Activated CD8-positive, alpha-beta T cell treated with anti-CD3 and anti-CD28 coated beads for 36 hours (primary cell): ENCODE results near the gene RASL12. TPM values are rescaled to one million over a fixed set of nuclear protein-coding genes. Genes with fewer than 3 reads are reported as not detected.
"Not testable (repeated sequence)": the region's sequence is repeated elsewhere in the genome, so short reads cannot be mapped to it uniquely, and the experiment has no call there.

Experiments
- ATAC-seq: fragments of 200-7000 bp; cut with Tn5 transposase; one replicate; pipeline ENCODE4 v1.10.0; 2021; ENCODE audit warnings: mild to moderate bottlenecking, moderate library complexity
- CTCF ChIA-PET: fragments of 350-600 bp; sonication (Branson Sonifier 250); formaldehyde crosslinking; loops from one replicate; lab custom pipeline; 2021; ENCODE audit warnings: antibody characterized with exemption; lab: Charles Lee
- POLR2A ChIA-PET: fragments of 350-600 bp; sonication (Branson Sonifier 250); formaldehyde crosslinking; loops from one replicate; lab custom pipeline; 2021; ENCODE audit warnings: antibody characterized with exemption; lab: Charles Lee
- DNase-seq: peaks from one replicate; pipeline ENCODE4 v3.0.0-alpha.2; 2020
- H3K27ac Mint-ChIP-seq: one replicate; pipeline ENCODE4 v1.8.0; 2021; ENCODE audit warnings: mild to moderate bottlenecking, mixed read lengths
- H3K27me3 Mint-ChIP-seq: one replicate; pipeline ENCODE4 v1.8.0; 2021; ENCODE audit warnings: mixed read lengths
- H3K36me3 Mint-ChIP-seq: one replicate; pipeline ENCODE4 v1.8.0; 2021; ENCODE audit warnings: low read depth, mixed read lengths
- H3K4me1 Mint-ChIP-seq: one replicate; pipeline ENCODE4 v1.8.0; 2021; ENCODE audit warnings: low read depth, mixed read lengths
- H3K4me3 Mint-ChIP-seq: one replicate; pipeline ENCODE4 v1.8.0; 2021; ENCODE audit warnings: mild to moderate bottlenecking, moderate library complexity, mixed read lengths
- H3K9me3 Mint-ChIP-seq: one replicate; pipeline ENCODE4 v1.8.0; 2021; ENCODE audit warnings: mixed read lengths
- intact Hi-C: fragments of 100-400 bp; cut with micrococcal nuclease; formaldehyde crosslinking; loops from one replicate; pipeline ENCODE4 v1.10.0; 2022
- total RNA-seq, 2 experiments: library from RNA; stranded (reverse); gene quantifications; one replicate each; pipeline ENCODE4 v1.2.3, GENCODE V29; 2021
- TF ChIP-seq, protein P1 (sequence below): fragments of 200-600 bp; IDR thresholded peaks from one replicate; pipeline ENCODE4 v1.8.0; 2022; ENCODE audit warnings: antibody characterized with exemption, mild to moderate bottlenecking

Gene RASL12
- total RNA-seq, 2 experiments from 2014 or later: not detected

DNA sequence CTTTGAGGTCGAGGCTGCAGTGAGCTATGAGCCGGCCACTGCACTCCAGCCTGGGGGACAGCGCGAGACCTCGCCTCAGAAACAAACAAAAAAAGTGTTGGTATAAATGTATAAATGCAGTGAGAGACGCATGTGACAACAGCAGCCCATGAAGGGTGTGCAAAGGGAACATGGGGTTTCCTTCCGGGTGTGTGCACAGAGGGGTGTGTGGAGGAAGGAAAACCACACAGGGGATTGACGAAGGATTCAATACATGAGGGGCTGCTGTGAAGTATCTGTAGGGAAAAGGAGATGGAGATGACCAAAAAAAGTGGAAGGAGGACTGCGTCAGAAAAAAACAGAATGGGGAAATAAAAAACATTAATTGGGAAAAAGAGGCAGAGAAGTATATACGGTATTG lies 39.5 kb downstream of the RASL12 start:
- peak; percentile 10 for DNase-seq
- ATAC-seq: no peak
- Mint-ChIP-seq H3K9me3 (no peaks in the 10 kb centered on the region), H3K36me3 (peaks cover 29% of the 10 kb centered on the region), H3K4me3 (peak overlapping the region; percentile 85), H3K27me3 (peaks cover 3% of the 10 kb centered on the region), H3K4me1 (peaks cover 16% of the 10 kb centered on the region), H3K27ac (peak overlapping the region; percentile 75)
- CTCF ChIA-PET: no interaction called here
- TF ChIP-seq, protein P1, sequence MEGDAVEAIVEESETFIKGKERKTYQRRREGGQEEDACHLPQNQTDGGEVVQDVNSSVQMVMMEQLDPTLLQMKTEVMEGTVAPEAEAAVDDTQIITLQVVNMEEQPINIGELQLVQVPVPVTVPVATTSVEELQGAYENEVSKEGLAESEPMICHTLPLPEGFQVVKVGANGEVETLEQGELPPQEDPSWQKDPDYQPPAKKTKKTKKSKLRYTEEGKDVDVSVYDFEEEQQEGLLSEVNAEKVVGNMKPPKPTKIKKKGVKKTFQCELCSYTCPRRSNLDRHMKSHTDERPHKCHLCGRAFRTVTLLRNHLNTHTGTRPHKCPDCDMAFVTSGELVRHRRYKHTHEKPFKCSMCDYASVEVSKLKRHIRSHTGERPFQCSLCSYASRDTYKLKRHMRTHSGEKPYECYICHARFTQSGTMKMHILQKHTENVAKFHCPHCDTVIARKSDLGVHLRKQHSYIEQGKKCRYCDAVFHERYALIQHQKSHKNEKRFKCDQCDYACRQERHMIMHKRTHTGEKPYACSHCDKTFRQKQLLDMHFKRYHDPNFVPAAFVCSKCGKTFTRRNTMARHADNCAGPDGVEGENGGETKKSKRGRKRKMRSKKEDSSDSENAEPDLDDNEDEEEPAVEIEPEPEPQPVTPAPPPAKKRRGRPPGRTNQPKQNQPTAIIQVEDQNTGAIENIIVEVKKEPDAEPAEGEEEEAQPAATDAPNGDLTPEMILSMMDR: no peak
- intact Hi-C loops: no loop called here
- POLR2A ChIA-PET: no interaction called here

DNA sequence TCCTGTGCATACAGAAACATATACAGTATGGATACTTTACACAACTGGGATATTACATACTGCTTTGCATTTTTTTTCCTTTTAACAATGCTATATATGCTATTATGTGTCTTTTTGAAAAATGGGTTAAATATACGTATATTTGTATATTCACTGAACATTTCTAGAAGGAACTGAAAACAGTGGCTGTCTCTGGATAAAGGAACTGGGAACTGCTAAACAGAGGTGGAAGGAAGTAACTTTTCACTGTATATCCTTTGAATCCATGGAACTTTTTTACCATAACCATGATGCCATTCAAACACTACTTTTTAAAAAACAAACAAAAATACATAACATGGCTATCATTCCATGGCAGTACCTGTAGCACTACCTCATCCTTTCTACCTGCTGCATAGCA lies 40.2 kb downstream of the RASL12 start:
- peaks cover 3% of the 10 kb centered on the region for H3K27me3 Mint-ChIP-seq
- CTCF ChIA-PET: no interaction called here
- H3K9me3 Mint-ChIP-seq: no peaks in the 10 kb centered on the region
- TF ChIP-seq, protein P1: no peak
- no peak for DNase-seq
- H3K4me1 Mint-ChIP-seq: peaks cover 13% of the 10 kb centered on the region
- H3K27ac Mint-ChIP-seq: no peak overlapping the region
- H3K4me3 Mint-ChIP-seq: peak overlapping the region; percentile 85
- no peak for ATAC-seq
- peaks cover 31% of the 10 kb centered on the region for H3K36me3 Mint-ChIP-seq
- POLR2A ChIA-PET: no interaction called here
- intact Hi-C loops: no loop called here

DNA sequence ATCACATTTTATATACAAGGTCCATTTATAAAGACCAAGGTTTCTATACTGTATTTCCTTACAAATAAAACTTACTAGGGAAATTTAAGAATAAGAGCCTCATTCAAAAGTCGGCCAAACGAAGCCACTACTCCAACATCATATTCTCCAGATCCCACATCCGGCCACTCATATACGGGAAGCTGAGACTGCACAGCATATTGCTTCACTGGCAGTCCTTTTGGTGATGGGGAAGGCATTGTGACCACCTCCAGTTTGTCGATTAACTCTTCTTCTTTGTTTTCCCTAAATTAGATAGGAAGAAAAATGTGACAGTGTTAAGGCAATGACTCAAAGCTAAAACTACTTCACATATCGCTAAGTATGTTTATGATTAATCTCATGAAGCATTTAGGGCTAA lies 41.0 kb downstream of the RASL12 start:
- Mint-ChIP-seq H3K4me1 (peaks cover 13% of the 10 kb centered on the region), H3K27me3 (peaks cover 3% of the 10 kb centered on the region), H3K4me3 (no peak overlapping the region), H3K36me3 (peaks cover 31% of the 10 kb centered on the region), H3K27ac (no peak overlapping the region), H3K9me3 (no peaks in the 10 kb centered on the region)
- POLR2A ChIA-PET: no interaction called here
- DNase-seq (no peak), ATAC-seq (no peak)
- TF ChIP-seq, protein P1: no peak
- CTCF ChIA-PET: no interaction called here
- intact Hi-C loops: no loop called here

GRCh38 chr15:65021488-65021887 lies 46.3 kb downstream of the RASL12 start:
- ChIA-PET CTCF (no interaction called here), POLR2A (no interaction called here)
- H3K27me3 Mint-ChIP-seq: no peaks in the 10 kb centered on the region
- H3K9me3 Mint-ChIP-seq: no peaks in the 10 kb centered on the region
- TF ChIP-seq, protein P1: no peak
- ATAC-seq (no peak), DNase-seq (no peak)
- intact Hi-C loops: no loop called here
- peaks cover 46% of the 10 kb centered on the region for H3K36me3 Mint-ChIP-seq
- no peaks in the 10 kb centered on the region for H3K4me1 Mint-ChIP-seq
- no peak overlapping the region for H3K4me3 Mint-ChIP-seq
- H3K27ac Mint-ChIP-seq: no peak overlapping the region

DNA sequence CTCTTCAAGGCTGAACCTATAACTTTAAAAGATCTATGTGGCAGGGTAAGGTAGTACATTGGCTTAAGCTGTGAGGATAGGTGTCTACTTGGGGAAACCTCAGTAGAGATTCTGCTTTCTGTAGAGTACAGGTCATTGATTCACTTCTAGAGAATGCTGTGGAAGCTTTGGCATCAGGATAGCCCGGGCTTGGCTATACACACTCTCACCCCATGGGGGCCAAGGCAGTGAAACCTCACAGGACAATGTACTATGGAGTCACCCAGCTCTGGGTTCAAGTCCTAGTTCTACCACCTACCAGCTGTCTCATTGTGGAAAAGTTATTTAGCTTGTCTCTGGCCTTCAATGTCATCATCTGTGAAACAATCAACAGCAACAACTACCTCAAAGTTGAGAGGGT lies 47.4 kb downstream of the RASL12 start:
- H3K9me3 Mint-ChIP-seq: no peaks in the 10 kb centered on the region
- no peaks in the 10 kb centered on the region for H3K4me1 Mint-ChIP-seq
- CTCF ChIA-PET: interaction anchor here (0.9 to 1.5 kb wide), 2 partner anchors 26 to 61 kb away, joined by 3 to 4 read pairs; no protein-coding TSS in a partner anchor
- H3K4me3 Mint-ChIP-seq: no peak overlapping the region
- DNase-seq (no peak), ATAC-seq (no peak)
- intact Hi-C loops: no loop called here
- H3K36me3 Mint-ChIP-seq: peaks cover 44% of the 10 kb centered on the region
- POLR2A ChIA-PET: interaction anchor here (0.6 kb wide), 1 partner anchor 352 kb away, joined by 3 read pairs; no protein-coding TSS in a partner anchor
- TF ChIP-seq, protein P1: no peak
- H3K27me3 Mint-ChIP-seq: no peaks in the 10 kb centered on the region
- no peak overlapping the region for H3K27ac Mint-ChIP-seq

- ChIA-PET POLR2A (interaction anchor here (0.6 to 1.1 kb wide), 2 partner anchors 27 to 31 kb away, joined by 3 read pairs; no protein-coding TSS in a partner anchor), CTCF (interaction anchor here (0.8 kb wide), 1 partner anchor 75 kb away, joined by 3 read pairs; no protein-coding TSS in a partner anchor)
- H3K9me3 Mint-ChIP-seq, DNase-seq, H3K27ac Mint-ChIP-seq, intact Hi-C loops, H3K4me3 Mint-ChIP-seq, H3K27me3 Mint-ChIP-seq, H3K4me1 Mint-ChIP-seq, ATAC-seq: not testable (repeated sequence)
- peaks cover 44% of the 10 kb centered on the region for H3K36me3 Mint-ChIP-seq
Measured at GRCh38 chr15:65011198-65011597, 56.6 kb downstream of the RASL12 start.
